NB4 (cell line): ENCODE results near the gene MYLK3.

ENCODE experiments used
- DNase-seq: peaks from one replicate; pipeline ENCODE4 v3.0.0; 2010; ENCODE audit warnings: low read depth
- H3K4me3 ChIP-seq: one replicate; pipeline ENCODE4 v1.5.1; 2011; ENCODE audit warnings: mild to moderate bottlenecking, low read depth, low read length, moderate library complexity
- CTCF ChIP-seq: IDR thresholded peaks from one replicate; pipeline ENCODE4 v1.5.1; 2012; ENCODE audit warnings: low read depth, low read length
- MAX ChIP-seq: IDR thresholded peaks from 2 replicates; pipeline ENCODE4 v1.6.1; 2011; ENCODE audit warnings: low read depth, low read length
- MYC ChIP-seq: IDR thresholded peaks from 2 replicates; pipeline ENCODE4 v1.6.1; 2011; ENCODE audit warnings: low read depth, low read length
- POLR2A ChIP-seq: IDR thresholded peaks from 2 replicates; pipeline ENCODE4 v1.6.1; 2011; ENCODE audit warnings: mild to moderate bottlenecking; ENCODE audit not compliant: insufficient read length; ENCODE audit errors: extremely low read depth

MYLK3 gene

GRCh38 chr16:46709469-46710005 is 38.6 kb downstream of the MYLK3 start:
- TF ChIP-seq POLR2A (no peak), MYC (no peak), MAX (no peak), CTCF (no peak)
- H3K4me3 ChIP-seq: no peak overlapping the region
- DNase-seq: no peak

DNA sequence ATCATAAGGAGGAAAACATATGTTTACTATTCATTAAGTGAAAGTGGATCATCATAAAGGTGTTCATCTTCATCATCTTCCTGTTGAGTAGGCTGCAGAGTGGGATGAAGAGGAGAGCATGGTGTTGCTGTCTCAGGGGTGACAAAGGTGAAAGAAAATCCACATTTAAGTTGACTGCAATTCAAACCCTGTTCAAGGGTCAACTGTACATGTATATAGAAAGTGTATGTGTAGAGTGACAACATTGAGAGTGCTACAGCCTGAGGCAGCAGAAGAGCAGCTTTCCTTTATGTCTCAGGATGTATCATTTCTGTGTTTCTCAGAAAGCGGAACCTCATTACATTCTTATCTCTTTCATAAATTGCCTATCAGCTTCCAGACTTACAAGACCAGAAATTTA is 41.5 kb downstream of the MYLK3 start:
- DNase-seq: no peak
- H3K4me3 ChIP-seq: no peak overlapping the region
- no peak for TF ChIP-seq MYC
- no peak for TF ChIP-seq CTCF
- no peak for TF ChIP-seq POLR2A
- TF ChIP-seq MAX: no peak

DNA sequence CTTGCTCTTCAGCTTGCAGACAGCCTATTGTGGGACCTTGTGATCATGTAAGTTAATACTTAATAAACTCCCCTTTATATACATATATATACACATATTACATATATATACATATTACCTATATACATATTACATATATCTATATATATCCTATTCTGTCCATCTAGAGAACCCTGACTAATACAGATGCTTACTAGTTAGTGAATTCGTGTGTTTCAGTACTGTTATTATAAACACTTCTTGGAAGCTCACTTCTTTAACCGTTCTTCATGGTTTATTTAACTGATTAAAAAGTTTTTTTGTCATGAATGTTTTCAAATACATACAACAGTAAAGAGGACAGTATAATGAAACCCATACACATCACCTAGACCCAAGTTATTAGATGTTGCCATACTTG is 46.1 kb downstream of the MYLK3 start:
- H3K4me3 ChIP-seq: no peak overlapping the region
- DNase-seq: no peak
- TF ChIP-seq MYC (no peak), CTCF (no peak), POLR2A (no peak), MAX (no peak)

DNA sequence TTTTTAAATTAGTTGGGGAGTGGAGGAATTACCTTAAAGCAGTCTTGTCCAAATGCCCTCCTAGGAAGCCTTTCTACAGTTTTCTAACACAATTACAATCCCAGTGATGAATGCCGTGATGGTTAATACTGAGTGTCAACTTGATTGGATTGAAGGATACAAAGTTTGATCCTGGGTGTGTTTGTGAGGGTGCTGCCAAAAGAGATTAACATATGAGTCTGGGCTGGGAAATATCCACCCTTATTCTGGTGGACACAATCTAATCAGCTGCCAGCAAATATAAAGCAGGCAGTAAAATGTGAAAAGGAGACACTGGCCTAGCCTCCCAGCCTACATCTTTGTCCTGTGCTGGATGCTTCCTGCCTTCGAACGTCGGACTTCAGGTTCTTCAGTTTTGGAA is 46.5 kb downstream of the MYLK3 start:
- TF ChIP-seq POLR2A: no peak
- no peak for TF ChIP-seq MAX
- TF ChIP-seq CTCF: no peak
- TF ChIP-seq MYC: no peak
- DNase-seq: no peak
- no peak overlapping the region for H3K4me3 ChIP-seq

DNA sequence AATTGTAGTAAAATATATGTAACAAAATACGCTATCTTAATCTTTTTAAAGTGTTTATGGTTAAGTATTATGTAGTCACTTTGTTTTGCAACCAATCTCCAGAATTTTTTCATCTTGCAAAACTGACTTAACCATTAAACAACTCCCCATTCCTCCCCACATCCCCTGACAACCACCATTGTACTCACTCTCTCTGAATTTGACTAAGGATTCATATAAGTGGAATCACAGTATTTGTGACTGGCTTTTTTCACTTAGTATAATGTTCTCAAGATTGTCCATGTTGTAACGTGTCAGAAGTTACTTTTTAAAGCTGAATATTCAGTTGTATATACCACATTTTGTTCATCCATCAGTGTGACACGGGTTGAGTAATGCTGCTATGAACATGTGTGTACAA is 48.1 kb downstream of the MYLK3 start:
- TF ChIP-seq CTCF: no peak
- no peak for TF ChIP-seq MYC
- no peak for TF ChIP-seq POLR2A
- TF ChIP-seq MAX: no peak
- DNase-seq: no peak
- no peak overlapping the region for H3K4me3 ChIP-seq

DNA sequence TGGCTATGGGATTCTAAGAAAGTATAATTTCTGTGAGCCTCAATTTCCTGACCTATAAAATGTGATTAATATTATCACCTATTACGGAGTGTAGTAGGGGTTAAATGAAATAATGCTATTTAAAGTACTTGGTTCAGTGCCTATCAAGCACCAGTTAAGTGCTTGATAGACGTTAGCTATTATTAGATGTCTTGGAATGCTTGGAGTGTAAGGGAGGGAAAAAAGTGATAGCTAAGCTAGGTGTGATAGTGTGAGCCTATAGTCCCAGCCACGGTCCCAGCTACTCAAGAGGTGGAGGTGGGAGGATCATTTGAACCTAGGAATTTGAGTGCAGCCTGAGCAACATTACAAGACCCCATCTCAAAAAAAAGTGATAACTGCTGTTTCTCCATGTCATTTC is 51.2 kb downstream of the MYLK3 start:
- DNase-seq: no peak
- TF ChIP-seq MAX: no peak
- no peak for TF ChIP-seq POLR2A
- TF ChIP-seq CTCF: no peak
- TF ChIP-seq MYC: no peak

More for the DNA sequence above, 51.2 kb downstream of the MYLK3 start:
- no peak overlapping the region for H3K4me3 ChIP-seq
